GM13976 (cell line): Measurements from ENCODE around the gene EFTUD2.

ENCODE experiments used
- DNase-seq: peaks from one replicate; pipeline ENCODE4 v3.0.0; 2012; ENCODE audit warnings: low spot score
- CTCF ChIP-seq: IDR thresholded peaks from 2 replicates; pipeline ENCODE4 v1.5.1; 2012; ENCODE audit warnings: borderline replicate concordance, mild to moderate bottlenecking; ENCODE audit not compliant: insufficient read depth; ENCODE audit errors: extremely low read depth, missing control alignments, control extremely low read depth
- in situ Hi-C: fragments of 300-500 bp; cut with MboI; formaldehyde crosslinking; loops from one replicate; pipeline ENCODE4 v1.12.0; 2022; ENCODE audit warnings: low sequenced_read_pairs, mixed read lengths, inconsistent platforms; ENCODE audit not compliant: unreplicated experiment

EFTUD2 gene

GRCh38 chr17:44931376-44931775 is 32.1 kb upstream of the EFTUD2 start:
- in situ Hi-C loops = no loop called here
- no peak for DNase-seq
- TF ChIP-seq CTCF = no peak

DNA sequence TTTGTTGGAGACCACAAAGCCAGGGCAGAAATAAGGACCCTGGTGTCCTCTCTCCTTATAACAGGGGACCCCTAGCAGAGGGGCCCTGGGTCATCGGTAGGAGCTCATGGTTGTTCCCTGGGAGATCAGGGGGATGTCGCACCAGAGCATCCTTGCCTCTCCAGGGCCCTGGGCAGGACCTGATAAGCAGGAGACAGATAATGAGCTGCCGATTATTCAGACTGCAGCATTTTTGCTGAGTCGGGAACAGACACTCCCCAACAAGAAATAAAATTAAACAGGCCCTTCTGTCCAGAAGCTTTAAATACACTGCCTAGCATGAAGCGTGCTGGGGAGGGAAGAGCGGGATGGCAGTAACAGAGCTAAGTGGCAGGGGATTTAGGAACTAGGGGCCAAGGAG is 31.4 kb upstream of the EFTUD2 start:
- DNase-seq = no peak
- no peak for TF ChIP-seq CTCF
- in situ Hi-C loops = no loop called here

- TF ChIP-seq CTCF = no peak
- DNase-seq = no peak
- in situ Hi-C loops = loop anchor here (10.0 kb wide), 1 partner anchor 96 kb away; no protein-coding TSS in a partner anchor
Measured at GRCh38 chr17:44928950-44929720, 29.9 kb upstream of the EFTUD2 start.

DNA sequence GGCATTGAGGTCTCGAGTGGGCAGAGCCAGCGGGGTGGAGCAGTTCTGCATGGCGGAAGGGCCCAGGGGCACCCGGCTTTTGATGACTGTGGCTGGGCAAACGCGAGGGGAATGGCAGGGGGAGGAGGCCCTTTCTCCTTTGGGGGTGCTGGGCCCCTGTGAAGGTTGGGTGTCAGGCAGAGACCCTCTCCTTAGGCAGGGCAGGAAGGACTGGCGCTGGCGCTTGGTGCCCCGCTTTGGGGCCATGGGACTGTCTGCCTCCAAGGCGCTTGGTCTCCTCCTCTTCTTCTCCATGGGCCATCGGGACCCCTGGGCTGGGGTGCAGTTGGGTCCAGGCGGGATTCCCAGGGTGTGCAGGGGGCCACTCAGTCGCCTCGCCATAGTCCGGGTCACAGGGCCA is 28.9 kb upstream of the EFTUD2 start:
- TF ChIP-seq CTCF = no peak
- in situ Hi-C loops = loop anchor here (10.0 kb wide), 1 partner anchor 97 kb away; no protein-coding TSS in a partner anchor
- DNase-seq = no peak

DNA sequence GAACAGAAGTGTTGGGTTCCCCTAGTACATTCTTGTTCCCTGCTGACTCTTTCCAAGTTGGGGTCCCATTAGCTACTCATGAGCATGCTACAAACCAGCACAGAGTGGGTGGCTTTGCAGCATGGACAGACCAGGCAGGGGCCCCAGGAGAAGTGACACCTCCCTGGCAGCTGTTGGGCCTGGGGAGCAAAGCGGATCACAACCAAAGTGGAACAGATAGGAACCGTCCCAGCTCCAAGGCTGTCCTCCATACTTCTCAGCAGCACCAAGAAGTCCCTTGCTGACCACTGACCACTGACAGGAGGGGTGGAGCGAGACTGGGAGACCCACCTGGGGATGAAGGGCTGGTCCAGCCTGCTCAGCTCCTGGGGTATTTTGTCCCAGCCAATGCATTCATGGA is 28.5 kb upstream of the EFTUD2 start:
- in situ Hi-C loops = loop anchor here (10.0 kb wide), 1 partner anchor 97 kb away; no protein-coding TSS in a partner anchor
- no peak for DNase-seq
- TF ChIP-seq CTCF = no peak

GRCh38 chr17:44926821-44927525 is 27.7 kb upstream of the EFTUD2 start:
- no peak for DNase-seq
- in situ Hi-C loops = loop anchor here (10.0 kb wide), 1 partner anchor 98 kb away; no protein-coding TSS in a partner anchor
- TF ChIP-seq CTCF = no peak
